KOPT-K1 (cell line): ENCODE results near the gene TUBGCP2.
"Not testable (repeated sequence)": the region's sequence is repeated elsewhere in the genome, so short reads cannot be mapped to it uniquely, and the experiment has no call there.

Experiments used
- H3K27ac ChIP-seq: fragments of 200-600 bp; sonication (generic); 2 replicates; pipeline ENCODE4 v1.5.1; 2016; ENCODE audit warnings: antibody characterized with exemption, mild to moderate bottlenecking, low read depth, low read length; ENCODE audit not compliant: poor library complexity, severe bottlenecking
- H3K36me3 ChIP-seq: fragments of 200-600 bp; sonication (generic); 2 replicates; pipeline ENCODE4 v1.5.1; 2017; ENCODE audit warnings: antibody characterized with exemption, mild to moderate bottlenecking, low read length, moderate library complexity; ENCODE audit not compliant: insufficient read depth
- H3K9me3 ChIP-seq: fragments of 200-600 bp; sonication (generic); 2 replicates; pipeline ENCODE4 v1.5.1; 2017; ENCODE audit warnings: antibody characterized with exemption, low read length, mild to moderate bottlenecking; ENCODE audit not compliant: insufficient read depth, poor library complexity, severe bottlenecking

TUBGCP2 gene

DNA sequence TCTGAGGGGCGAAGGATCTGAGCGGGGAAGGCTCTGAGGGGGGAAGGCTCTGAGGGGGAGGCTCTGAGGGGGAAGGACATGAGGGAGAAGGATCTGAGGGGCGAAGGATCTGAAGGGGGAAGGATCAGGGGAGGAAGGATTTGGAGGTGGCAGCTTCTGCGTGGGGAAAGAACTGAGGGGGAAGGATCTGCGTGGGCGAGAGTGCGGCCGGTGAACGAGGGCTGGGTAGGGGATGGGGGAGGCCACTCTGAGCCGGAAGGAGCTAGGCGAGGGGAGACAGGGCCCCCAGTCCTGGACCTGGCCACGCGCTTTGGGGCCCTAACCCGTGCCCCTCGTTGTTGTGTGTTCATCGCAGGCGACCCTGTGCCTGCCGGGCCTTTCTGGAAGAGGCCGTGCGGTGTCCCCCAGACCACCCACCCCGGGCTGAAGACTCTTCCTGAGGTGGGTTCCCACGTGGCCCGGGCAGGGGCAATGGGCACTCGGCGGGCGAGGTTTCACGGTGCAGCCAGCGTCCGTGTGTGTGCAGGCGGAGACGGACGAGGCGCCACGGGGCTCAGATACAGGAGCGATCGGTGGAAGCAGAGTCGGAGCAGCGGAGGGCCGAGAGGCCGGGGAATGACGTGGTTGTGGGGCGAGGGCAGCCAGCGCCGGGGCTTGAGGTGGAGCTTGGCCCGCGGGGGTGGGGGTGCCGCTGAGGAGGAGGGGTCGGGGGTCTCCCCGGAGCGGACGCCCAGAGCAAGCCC, 26.0 kb upstream of the TUBGCP2 start:
- no peaks in the 10 kb centered on the region for H3K9me3 ChIP-seq
- H3K27ac ChIP-seq, result no peak overlapping the region
- no peaks in the 10 kb centered on the region for H3K36me3 ChIP-seq

GRCh38 chr10:133332936-133333699, 24.4 kb upstream of the TUBGCP2 start:
- no peak overlapping the region for H3K27ac ChIP-seq
- H3K36me3 ChIP-seq, result no peaks in the 10 kb centered on the region
- no peaks in the 10 kb centered on the region for H3K9me3 ChIP-seq

GRCh38 chr10:133329491-133330202, 21.0 kb upstream of the TUBGCP2 start:
- H3K9me3 ChIP-seq, result no peaks in the 10 kb centered on the region
- no peaks in the 10 kb centered on the region for H3K36me3 ChIP-seq
- no peak overlapping the region for H3K27ac ChIP-seq

- Histone ChIP-seq H3K27ac (no peak overlapping the region), H3K9me3 (no peaks in the 10 kb centered on the region), H3K36me3 (no peaks in the 10 kb centered on the region)
Observed at GRCh38 chr10:133328358-133329343, 20.0 kb upstream of the TUBGCP2 start.

- H3K27ac ChIP-seq, result no peak overlapping the region
Observed at GRCh38 chr10:133327651-133328357, 19.1 kb upstream of the TUBGCP2 start.

GRCh38 chr10:133326745-133327650, 18.3 kb upstream of the TUBGCP2 start:
- Histone ChIP-seq H3K36me3 (no peaks in the 10 kb centered on the region), H3K9me3 (no peaks in the 10 kb centered on the region), H3K27ac (no peak overlapping the region)

More at GRCh38 chr10:133327651-133328357, 19.1 kb upstream of the TUBGCP2 start:
- H3K36me3 ChIP-seq, result no peaks in the 10 kb centered on the region
- no peaks in the 10 kb centered on the region for H3K9me3 ChIP-seq

DNA sequence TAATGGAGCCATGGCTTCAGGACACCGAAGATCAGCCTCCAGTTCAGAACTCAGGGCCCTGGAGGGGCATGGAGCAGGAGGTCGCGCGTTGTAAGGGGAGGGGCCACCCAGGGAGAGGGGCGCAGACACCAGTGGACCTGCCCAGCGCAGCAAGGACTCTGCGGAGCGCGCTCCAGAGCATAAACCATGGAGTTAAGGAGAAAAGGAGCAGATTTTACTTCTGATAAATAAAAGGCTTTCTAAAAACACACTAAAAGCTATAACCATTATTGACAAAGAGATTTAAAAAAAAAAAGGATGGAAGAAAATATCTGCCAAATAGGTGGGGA, 17.5 kb upstream of the TUBGCP2 start:
- Histone ChIP-seq H3K27ac (no peak overlapping the region), H3K9me3 (no peaks in the 10 kb centered on the region), H3K36me3 (no peaks in the 10 kb centered on the region)

DNA sequence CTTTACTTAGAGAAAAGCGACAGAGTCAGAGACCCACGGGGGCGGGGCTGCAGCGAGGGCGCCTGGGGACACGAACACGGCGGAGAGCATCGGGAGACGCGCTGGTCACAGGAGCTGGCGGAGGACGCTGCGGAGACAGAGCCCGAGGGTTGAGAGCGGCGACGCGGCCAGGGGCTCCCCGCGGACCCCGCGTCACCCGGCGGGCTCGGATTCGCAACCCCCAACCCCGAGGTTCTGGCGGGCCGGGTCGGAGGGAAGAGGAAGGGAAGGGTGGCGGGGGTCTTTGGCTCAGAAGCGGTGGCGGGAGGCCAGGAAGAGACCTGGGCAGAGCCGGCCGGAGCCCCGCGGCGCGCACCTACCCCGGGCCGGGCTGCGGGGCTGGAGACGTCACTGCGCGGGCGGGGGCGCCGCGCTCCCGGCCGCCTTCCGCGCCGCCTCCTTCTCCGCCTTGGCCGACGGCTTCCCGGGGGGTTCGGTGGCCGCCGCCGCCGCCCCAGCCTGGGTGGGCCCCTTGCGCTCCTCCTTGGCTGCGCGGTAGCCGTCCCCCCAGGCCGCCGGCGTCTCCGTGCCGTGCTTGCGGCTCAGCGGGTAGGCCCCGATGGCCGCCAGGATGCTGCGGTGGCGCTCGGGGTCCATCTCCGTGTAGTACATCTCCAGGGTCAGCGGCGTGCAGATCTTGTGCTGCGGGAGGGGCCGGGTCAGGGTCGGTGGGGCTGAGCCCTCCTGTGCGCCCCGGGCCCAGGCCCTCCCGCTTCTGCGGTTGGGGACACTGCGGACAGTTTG, 17.0 kb upstream of the TUBGCP2 start:
- Histone ChIP-seq H3K36me3 (no peaks in the 10 kb centered on the region), H3K27ac (no peak overlapping the region), H3K9me3 (no peaks in the 10 kb centered on the region)

GRCh38 chr10:133324857-133325260, 16.2 kb upstream of the TUBGCP2 start:
- Histone ChIP-seq H3K27ac (no peak overlapping the region), H3K36me3 (no peaks in the 10 kb centered on the region), H3K9me3 (no peaks in the 10 kb centered on the region)

- H3K9me3 ChIP-seq, result no peaks in the 10 kb centered on the region
- no peaks in the 10 kb centered on the region for H3K36me3 ChIP-seq
- H3K27ac ChIP-seq, result no peak overlapping the region
Observed at GRCh38 chr10:133324198-133324792, 15.6 kb upstream of the TUBGCP2 start.

GRCh38 chr10:133322064-133322709, 13.5 kb upstream of the TUBGCP2 start:
- H3K36me3 ChIP-seq, H3K27ac ChIP-seq, H3K9me3 ChIP-seq: not testable (repeated sequence)

DNA sequence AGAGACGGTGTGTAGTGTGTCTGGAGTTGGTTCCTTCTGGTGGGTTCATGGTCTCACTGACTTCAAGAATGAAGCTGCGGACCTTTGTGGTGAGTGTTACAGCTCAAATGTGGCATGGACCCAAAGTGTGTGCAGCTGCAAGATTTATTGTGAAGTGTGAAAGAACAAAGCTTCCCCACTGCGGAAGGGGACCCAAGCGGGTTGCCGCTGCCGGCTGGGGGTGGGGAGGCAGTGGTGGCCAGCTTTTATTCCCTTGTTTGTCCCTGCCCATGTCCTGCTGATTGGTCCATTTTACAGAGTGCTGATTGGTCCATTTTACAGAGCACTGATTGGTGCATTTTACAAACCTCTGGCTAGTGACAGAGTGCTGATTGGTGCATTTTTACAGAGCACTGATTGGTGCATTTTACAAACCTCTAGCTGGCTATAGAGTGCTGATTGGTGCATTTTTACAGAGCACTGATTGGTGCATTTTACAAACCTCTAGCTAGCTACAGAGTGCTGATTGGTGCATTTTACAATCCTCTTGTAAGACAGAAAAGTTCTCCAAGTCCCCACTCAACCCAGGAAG, 12.3 kb upstream of the TUBGCP2 start:
- not testable (repeated sequence) for H3K36me3 ChIP-seq, H3K9me3 ChIP-seq, H3K27ac ChIP-seq
